Ovary (tissue), 3 donors: ENCODE measurements around the gene AHCY.

Experiments used
- CTCF ChIP-seq, 3 donors: fragments of 450-650 bp in 2 of 3; fragments of 200-600 bp in 1 of 3; IDR thresholded peaks; one replicate each; pipeline versions ENCODE4 v1.5.1 to v1.8.0; 2016 to 2022; ENCODE audit warnings: antibody characterized with exemption in 3 of 3, mild to moderate bottlenecking in 1 of 3
- EP300 ChIP-seq: sonication (generic); formaldehyde crosslinking; IDR thresholded peaks from one replicate; pipeline ENCODE4 v1.6.1; 2017; ENCODE audit warnings: antibody characterized with exemption
- POLR2A ChIP-seq: fragments of 450-650 bp; IDR thresholded peaks from one replicate; pipeline ENCODE4 v1.6.1; 2017; ENCODE audit warnings: antibody characterized with exemption, mild to moderate bottlenecking, moderate library complexity
- donor health status: DM: no; HTN: no; CAD: no.

GRCh38 chr20:34246126-34246626, 57.0 kb downstream of the AHCY start:
- TF ChIP-seq EP300 (no peak), CTCF (IDR thresholded peaks at IDR 0.05) (no peak), POLR2A (no peak)
